Measurements from ENCODE around the gene EVC. TPM values are rescaled to one million over a fixed set of nuclear protein-coding genes. Genes with fewer than 3 reads are reported as not detected.

Gene EVC
- 3.4 and 33.0 TPM in 2 replicates for total RNA-seq

DNA sequence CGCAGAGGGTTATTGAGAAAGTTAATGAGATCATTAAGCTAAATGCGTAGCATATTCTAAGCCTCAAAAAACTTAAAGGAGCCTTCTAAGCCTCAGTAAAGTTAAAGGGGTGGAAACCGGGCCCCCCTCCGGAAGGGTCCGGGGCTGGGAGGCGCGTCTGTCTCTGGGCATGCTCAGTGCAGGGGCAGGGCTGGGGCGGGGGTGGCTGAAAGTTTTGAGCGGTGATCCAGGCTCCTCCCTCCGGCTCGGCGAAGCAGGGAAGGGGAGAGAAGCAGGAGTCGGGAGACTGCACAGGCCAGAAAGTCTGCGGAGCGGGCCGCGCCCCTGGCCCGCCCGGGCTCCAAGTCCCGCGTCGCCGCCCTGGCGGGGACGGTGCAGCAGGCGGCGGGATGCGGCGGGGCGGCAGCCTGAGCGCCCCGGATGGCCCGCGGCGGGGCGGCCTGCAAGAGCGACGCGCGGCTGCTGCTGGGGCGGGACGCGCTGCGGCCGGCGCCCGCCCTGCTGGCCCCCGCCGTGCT, at the start of gene EVC:
Gene EVC, plus strand, starts transcription at position 241 of the 518 bp plus-strand sequence. Its CDS starts 180 bp downstream, at position 421.

DNA sequence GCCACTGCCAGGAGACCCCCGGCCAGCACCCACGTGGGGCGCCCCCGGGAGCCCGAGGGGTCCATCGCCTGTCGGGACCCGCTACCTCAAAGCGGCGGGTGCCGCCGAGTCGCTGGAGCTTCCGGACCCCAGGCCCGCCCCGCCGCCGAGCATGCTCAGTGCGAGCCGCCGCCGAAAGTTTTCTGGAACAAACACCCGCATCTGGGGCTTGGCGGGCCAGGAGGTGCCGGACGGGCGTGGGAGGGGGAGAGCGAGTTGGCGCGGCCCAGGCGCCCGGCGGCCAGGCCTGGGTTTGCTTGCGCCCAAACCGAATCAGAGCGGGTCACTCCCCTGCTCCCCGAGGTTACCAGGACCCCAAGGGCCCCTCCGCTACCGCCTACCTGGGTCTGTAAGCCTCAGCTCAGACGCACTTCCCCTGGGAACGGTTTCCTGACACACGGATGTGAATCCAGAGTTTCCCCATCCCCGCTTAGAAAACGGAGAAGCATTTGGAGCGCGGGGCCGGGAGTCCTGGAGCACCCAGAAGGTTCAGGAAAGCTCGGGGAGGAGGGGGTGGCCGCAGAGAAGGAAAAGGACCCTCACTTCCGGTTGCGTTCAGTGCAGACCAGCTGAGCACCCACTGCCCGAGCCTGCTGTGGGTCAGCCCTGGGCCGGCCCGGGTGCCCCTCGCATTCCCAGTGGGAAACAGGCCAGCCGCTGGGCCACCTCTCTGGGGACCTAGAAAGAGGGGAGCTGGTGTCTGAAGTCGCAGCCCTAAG, 2.4 kb upstream of the EVC start, which contains the start of gene EVC2:
Gene EVC2, minus strand, starts transcription at position 111 of the 758 bp plus-strand sequence. Its CDS starts 46 bp downstream, at position 65.

Other genes starting within 250 kb of the EVC start
- 2.3 and 10.7 TPM in 2 replicates for gene EVC2, start 2.6 kb upstream of the EVC start, total RNA-seq
- gene CRMP1, start 181.9 kb downstream of the EVC start, total RNA-seq = under 0.01 and 2.3 TPM in 2 replicates